Karpas-422 (cell line): Measurements from ENCODE around the gene GFRA1. TPM values are rescaled to one million over a fixed set of nuclear protein-coding genes. Genes with fewer than 3 reads are reported as not detected.

ENCODE experiments used
- DNase-seq: peaks from one replicate; pipeline ENCODE4 v3.0.0-alpha.2; 2015
- H2AFZ ChIP-seq: fragments of 200-600 bp; sonication (generic); 2 replicates; pipeline ENCODE4 v1.6.1; 2014; ENCODE audit warnings: antibody characterized with exemption, low read length, mixed read lengths
- H3K27ac ChIP-seq: fragments of 200-600 bp; sonication (generic); 2 replicates; pipeline ENCODE4 v1.5.1; 2014; ENCODE audit warnings: mild to moderate bottlenecking, low read length, moderate library complexity
- H3K27me3 ChIP-seq: fragments of 200-600 bp; sonication (generic); 2 replicates; pipeline ENCODE4 v1.6.1; 2014; ENCODE audit warnings: low read length, mixed read lengths
- H3K36me3 ChIP-seq: fragments of 200-600 bp; sonication (generic); 2 replicates; pipeline ENCODE4 v1.6.1; 2014; ENCODE audit warnings: low read length, mixed read lengths; ENCODE audit not compliant: insufficient read depth
- H3K4me1 ChIP-seq: fragments of 200-600 bp; sonication (generic); 2 replicates; pipeline ENCODE4 v1.6.1; 2014; ENCODE audit warnings: mild to moderate bottlenecking, low read length, mixed read lengths
- H3K4me2 ChIP-seq: fragments of 200-600 bp; sonication (generic); 2 replicates; pipeline ENCODE4 v1.6.1; 2014; ENCODE audit warnings: low read length, low read depth, mild to moderate bottlenecking; ENCODE audit not compliant: poor library complexity, severe bottlenecking
- H3K4me3 ChIP-seq: fragments of 200-600 bp; sonication (generic); 2 replicates; pipeline ENCODE4 v1.5.1; 2014; ENCODE audit warnings: mild to moderate bottlenecking, antibody characterized with exemption, low read length, mixed read lengths
- H3K79me2 ChIP-seq: fragments of 200-600 bp; sonication (generic); 2 replicates; pipeline ENCODE4 v1.6.1; 2014; ENCODE audit warnings: mild to moderate bottlenecking, low read length, mixed read lengths
- H3K9ac ChIP-seq: fragments of 200-600 bp; sonication (generic); 2 replicates; pipeline ENCODE4 v1.6.0; 2014; ENCODE audit warnings: low read length
- H3K9me2 ChIP-seq: fragments of 200-600 bp; sonication (generic), shearing (Covaris generic); replicated peaks from 2 replicates; pipeline ENCODE4 v1.6.0; 2014; ENCODE audit warnings: mild to moderate bottlenecking, low read length, moderate library complexity; ENCODE audit not compliant: insufficient read depth
- H3K9me3 ChIP-seq: fragments of 300-700, 200-600 bp; sonication (generic); 2 replicates; pipeline ENCODE4 v1.6.1; 2014; ENCODE audit warnings: low read length, mixed read lengths
- H4K20me1 ChIP-seq: fragments of 200-600 bp; sonication (generic); 2 replicates; pipeline ENCODE4 v1.6.1; 2014; ENCODE audit warnings: mild to moderate bottlenecking, antibody characterized with exemption, low read length, low read depth; ENCODE audit not compliant: insufficient read depth
- total RNA-seq: library from RNA; depleted of rRNA; stranded (reverse); fragments of >200 nt; shearing (Covaris generic); gene quantifications from 2 replicates; pipeline ENCODE4 v1.2.3, GENCODE V29; 2014; ENCODE audit warnings: low replicate concordance

GFRA1 gene
- total RNA-seq, 1 experiment from 2014 or later = not detected

DNA sequence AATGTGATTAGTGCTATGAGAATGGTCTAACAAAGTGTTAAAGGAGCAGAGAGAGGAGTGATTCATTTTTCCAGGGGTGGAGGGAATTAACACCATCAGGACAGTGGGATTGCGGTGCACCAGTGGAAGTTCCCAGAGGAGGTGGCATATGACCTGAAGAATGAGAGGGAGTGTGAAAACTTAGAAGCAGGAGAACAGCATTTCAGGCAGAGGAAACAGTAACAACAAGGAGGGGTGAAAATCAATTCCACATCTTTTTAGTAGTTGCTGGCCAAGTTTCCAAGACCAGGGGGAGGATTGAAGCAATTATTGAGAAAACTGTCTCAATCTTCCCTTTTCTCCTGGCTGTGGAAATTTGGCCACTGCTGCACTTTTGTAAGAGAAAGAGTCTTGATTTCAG is 27.5 kb upstream of the GFRA1 start:
- no peaks in the 10 kb centered on the region for H3K27me3 ChIP-seq
- no peaks in the 10 kb centered on the region for H3K36me3 ChIP-seq
- DNase-seq = no peak
- no peaks in the 10 kb centered on the region for H3K79me2 ChIP-seq
- no peak overlapping the region for H3K9ac ChIP-seq
- H3K4me1 ChIP-seq = no peaks in the 10 kb centered on the region
- H3K9me2 ChIP-seq = no peaks in the 10 kb centered on the region
- H3K4me2 ChIP-seq = no peak overlapping the region
- H2AFZ ChIP-seq = no peak overlapping the region
- no peak overlapping the region for H3K4me3 ChIP-seq
- H3K27ac ChIP-seq = no peak overlapping the region
- no peaks in the 10 kb centered on the region for H3K9me3 ChIP-seq
- no peaks in the 10 kb centered on the region for H4K20me1 ChIP-seq

DNA sequence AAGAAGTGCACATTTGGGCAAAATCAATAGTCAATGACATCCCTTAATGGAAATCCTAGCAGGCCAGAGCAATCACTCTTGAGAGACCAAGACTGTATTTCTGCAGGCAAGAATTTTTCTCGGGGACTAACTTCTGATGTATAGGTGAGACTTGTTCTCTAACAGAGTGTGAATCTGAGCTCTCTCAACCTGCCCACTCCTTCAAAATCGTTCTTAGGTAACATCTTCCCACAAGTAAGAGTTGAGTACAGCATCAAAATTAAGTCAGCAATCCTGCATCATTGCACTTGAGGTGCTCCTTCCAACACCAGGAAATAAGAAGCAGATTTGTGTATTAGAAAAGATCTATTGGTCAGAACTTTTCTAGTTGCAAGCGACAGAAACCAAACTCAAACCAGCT is 25.6 kb upstream of the GFRA1 start:
- Histone ChIP-seq H2AFZ (no peak overlapping the region), H3K9ac (no peak overlapping the region), H3K27me3 (no peaks in the 10 kb centered on the region), H3K4me2 (no peak overlapping the region), H3K9me2 (no peaks in the 10 kb centered on the region), H3K9me3 (no peaks in the 10 kb centered on the region), H3K36me3 (no peaks in the 10 kb centered on the region), H4K20me1 (no peaks in the 10 kb centered on the region), H3K4me3 (no peak overlapping the region), H3K79me2 (no peaks in the 10 kb centered on the region), H3K4me1 (no peaks in the 10 kb centered on the region), H3K27ac (no peak overlapping the region)
- DNase-seq = no peak

DNA sequence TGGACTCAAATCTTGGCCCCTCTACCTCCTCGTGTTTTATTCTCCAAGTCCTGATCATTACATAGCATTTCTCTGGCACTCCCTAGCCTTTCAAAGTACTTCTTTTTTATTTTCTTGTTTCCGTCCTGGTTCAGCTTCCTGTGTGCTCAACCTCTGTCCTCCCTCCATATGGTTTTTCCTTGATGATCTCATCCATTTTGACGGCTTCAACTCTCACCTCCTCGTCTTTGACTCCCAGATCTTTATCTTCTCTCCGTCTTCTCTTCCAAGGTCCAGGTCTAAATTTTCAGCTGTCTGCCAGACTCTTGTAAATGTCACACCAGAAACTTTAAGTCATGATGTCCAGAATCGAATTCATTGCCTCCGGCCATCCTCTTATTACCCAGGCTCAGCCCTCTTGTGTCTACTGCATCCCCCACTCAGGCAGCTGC is 23.3 kb upstream of the GFRA1 start:
- Histone ChIP-seq H3K4me1 (no peaks in the 10 kb centered on the region), H4K20me1 (no peaks in the 10 kb centered on the region), H3K9me3 (no peaks in the 10 kb centered on the region), H3K4me3 (no peak overlapping the region), H3K27me3 (no peaks in the 10 kb centered on the region), H2AFZ (no peak overlapping the region), H3K9ac (no peak overlapping the region), H3K79me2 (no peaks in the 10 kb centered on the region), H3K9me2 (no peaks in the 10 kb centered on the region), H3K4me2 (no peak overlapping the region), H3K27ac (no peak overlapping the region), H3K36me3 (no peaks in the 10 kb centered on the region)
- DNase-seq = no peak

DNA sequence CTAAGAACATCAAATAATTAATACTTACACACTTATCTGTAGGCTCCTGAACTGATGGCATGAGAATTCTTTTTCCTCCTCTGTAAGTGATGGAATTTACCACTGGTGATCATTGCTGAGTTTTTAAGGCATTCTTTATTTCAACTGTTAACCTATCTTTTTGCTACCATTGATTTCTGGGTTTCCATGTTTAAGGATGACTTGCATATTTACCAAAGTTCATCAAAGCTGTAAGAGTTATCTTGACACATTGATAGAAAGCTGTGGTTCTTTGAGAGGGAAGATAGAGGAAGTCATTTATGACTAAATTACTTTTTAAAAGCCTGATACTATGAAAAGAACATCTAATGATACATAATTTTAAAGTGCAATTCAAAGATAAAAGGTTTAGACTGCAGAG is 19.5 kb upstream of the GFRA1 start:
- H4K20me1 ChIP-seq = no peaks in the 10 kb centered on the region
- H2AFZ ChIP-seq = no peak overlapping the region
- no peaks in the 10 kb centered on the region for H3K79me2 ChIP-seq
- H3K4me2 ChIP-seq = no peak overlapping the region
- no peak for DNase-seq
- no peaks in the 10 kb centered on the region for H3K27me3 ChIP-seq
- no peak overlapping the region for H3K9ac ChIP-seq
- no peak overlapping the region for H3K4me3 ChIP-seq
- no peak overlapping the region for H3K27ac ChIP-seq
- H3K4me1 ChIP-seq = no peaks in the 10 kb centered on the region
- no peaks in the 10 kb centered on the region for H3K36me3 ChIP-seq
- H3K9me3 ChIP-seq = no peaks in the 10 kb centered on the region
- no peaks in the 10 kb centered on the region for H3K9me2 ChIP-seq

DNA sequence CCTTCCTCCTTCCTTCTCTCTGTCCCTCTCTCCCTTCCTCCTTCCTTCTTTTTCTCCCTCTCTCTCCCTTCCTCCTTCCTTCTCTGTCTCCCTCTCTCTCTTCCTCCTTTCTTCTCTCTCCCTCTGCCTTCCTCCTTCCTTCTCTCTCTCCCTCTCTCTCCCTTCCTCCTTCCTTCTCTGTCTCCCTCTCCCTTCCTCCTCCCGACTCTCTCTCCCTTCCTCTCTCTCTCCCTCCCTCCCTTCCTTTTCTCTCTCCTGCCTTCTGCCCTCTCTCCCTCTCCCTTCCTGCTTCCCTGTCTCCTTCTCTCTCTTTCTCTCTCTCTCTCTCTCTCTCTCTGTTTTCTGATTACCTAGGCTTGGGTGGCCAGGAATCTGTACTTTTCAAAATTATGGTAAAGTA is 16.6 kb upstream of the GFRA1 start:
- Histone ChIP-seq H3K79me2 (no peaks in the 10 kb centered on the region), H3K9ac (no peak overlapping the region), H3K4me1 (no peaks in the 10 kb centered on the region), H3K27me3 (no peaks in the 10 kb centered on the region), H4K20me1 (no peaks in the 10 kb centered on the region), H3K9me3 (no peaks in the 10 kb centered on the region), H3K36me3 (no peaks in the 10 kb centered on the region), H3K4me3 (no peak overlapping the region), H3K27ac (no peak overlapping the region), H3K4me2 (no peak overlapping the region), H2AFZ (no peak overlapping the region), H3K9me2 (no peaks in the 10 kb centered on the region)
- no peak for DNase-seq

DNA sequence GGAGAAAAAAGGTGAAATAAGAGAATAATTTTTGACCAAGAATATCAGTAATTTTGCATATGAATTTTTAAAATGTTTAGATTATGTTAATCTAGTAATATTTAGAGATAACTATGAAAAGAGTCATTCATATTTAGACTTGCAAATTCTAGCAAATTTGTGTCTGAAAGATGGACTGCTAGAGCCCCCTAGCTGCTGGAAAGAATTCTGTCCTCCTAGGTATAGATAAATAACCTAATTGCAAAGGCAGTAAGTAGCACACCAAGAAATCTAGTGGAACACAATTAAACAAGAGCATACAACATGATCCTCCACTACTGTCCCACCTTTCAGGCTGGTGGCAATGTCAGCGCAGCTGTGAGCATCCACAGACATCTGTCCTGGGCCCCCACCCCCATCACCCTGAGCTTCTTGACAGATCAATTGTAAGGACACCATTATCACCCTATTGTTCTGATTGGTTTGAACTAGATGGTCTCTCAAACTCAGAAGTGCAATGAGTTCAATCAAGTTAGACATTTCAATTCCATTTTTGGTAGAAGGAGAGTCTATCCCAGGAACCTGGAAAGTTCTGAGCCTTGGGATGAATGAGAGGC is 15.0 kb upstream of the GFRA1 start:
- Histone ChIP-seq H3K27me3 (no peaks in the 10 kb centered on the region), H3K9ac (no peak overlapping the region), H3K4me2 (no peak overlapping the region), H3K4me1 (no peaks in the 10 kb centered on the region), H3K27ac (no peak overlapping the region), H4K20me1 (no peaks in the 10 kb centered on the region), H2AFZ (no peak overlapping the region), H3K79me2 (no peaks in the 10 kb centered on the region), H3K36me3 (no peaks in the 10 kb centered on the region), H3K9me3 (no peaks in the 10 kb centered on the region), H3K4me3 (no peak overlapping the region), H3K9me2 (no peaks in the 10 kb centered on the region)
- DNase-seq = peak; percentile 78

DNA sequence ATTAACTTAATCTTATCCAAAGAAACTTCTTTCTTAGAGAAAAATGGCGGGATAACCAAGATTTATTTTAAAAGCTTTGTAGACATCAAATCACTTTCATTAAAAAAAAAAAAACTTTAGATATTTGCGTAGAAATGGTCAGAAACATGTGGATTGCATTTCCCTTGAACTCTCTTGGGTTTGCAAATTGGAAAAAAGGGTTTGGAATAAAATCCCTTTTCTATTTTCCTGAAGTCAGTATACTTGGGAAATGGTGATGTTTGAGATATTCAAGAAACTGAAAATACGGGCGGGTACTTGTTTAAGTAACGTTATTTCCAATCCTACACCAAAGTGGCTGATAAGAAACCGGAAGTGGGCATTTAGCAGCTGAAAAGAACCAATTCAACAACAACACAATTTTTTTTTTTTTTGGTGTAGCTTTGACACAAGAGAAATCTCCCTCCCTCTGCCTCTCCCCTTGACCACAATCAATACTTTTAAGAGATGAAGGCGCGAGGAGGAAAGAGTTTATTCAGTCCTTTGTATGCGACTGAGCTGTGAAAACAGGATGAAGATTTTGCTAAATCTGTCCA is 13.7 kb upstream of the GFRA1 start:
- no peaks in the 10 kb centered on the region for H3K36me3 ChIP-seq
- no peak overlapping the region for H3K4me3 ChIP-seq
- no peak overlapping the region for H3K9ac ChIP-seq
- H3K9me2 ChIP-seq = no peaks in the 10 kb centered on the region
- H3K4me2 ChIP-seq = no peak overlapping the region
- H3K27me3 ChIP-seq = no peaks in the 10 kb centered on the region
- no peaks in the 10 kb centered on the region for H3K79me2 ChIP-seq
- H2AFZ ChIP-seq = no peak overlapping the region
- H3K4me1 ChIP-seq = no peaks in the 10 kb centered on the region
- H3K27ac ChIP-seq = no peak overlapping the region
- no peaks in the 10 kb centered on the region for H3K9me3 ChIP-seq
- no peaks in the 10 kb centered on the region for H4K20me1 ChIP-seq
- no peak for DNase-seq

DNA sequence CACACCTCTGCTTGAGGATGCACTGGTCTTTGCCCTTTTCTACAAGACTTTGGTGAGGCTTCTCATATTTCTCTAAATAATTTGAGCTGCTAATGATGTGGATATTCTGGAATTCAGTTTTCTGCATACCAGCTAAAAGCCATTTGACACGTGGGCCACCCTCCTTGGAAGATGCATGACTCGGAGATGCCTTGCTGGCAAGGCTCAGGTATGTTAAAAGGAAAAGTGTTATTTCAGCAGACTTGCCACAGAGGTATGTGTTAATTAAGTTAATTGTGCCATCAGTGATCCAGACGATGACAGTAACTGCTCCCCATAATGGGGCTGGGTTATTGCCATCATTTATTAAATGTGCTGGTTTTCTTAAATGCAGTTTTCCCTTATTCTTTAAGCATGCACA is 8.8 kb upstream of the GFRA1 start:
- Histone ChIP-seq H3K36me3 (no peaks in the 10 kb centered on the region), H3K27ac (no peak overlapping the region), H3K9ac (no peak overlapping the region), H3K9me2 (no peaks in the 10 kb centered on the region), H3K27me3 (no peaks in the 10 kb centered on the region), H3K79me2 (no peaks in the 10 kb centered on the region), H3K4me1 (no peaks in the 10 kb centered on the region), H3K4me2 (no peak overlapping the region), H4K20me1 (no peaks in the 10 kb centered on the region), H2AFZ (no peak overlapping the region), H3K9me3 (no peaks in the 10 kb centered on the region), H3K4me3 (no peak overlapping the region)
- DNase-seq = no peak
